Trophoblast cell (in vitro differentiated cells and primary cell): ENCODE measurements around the gene KRTAP5-2.

ENCODE experiments used
- DNase-seq, 2 donors: peaks; one replicate each; pipeline ENCODE4 v3.0.0-alpha.2; 2016
- H2AFZ ChIP-seq: 2 replicates; pipeline ENCODE4 v1.6.1; 2013; ENCODE audit warnings: low read length, moderate library complexity, mild to moderate bottlenecking; ENCODE audit not compliant: insufficient read depth, poor library complexity
- H2AK5ac ChIP-seq: 2 replicates; pipeline ENCODE4 v1.6.1; 2013; ENCODE audit warnings: mild to moderate bottlenecking, low read length
- H2BK120ac ChIP-seq: 2 replicates; pipeline ENCODE4 v1.6.1; 2013; ENCODE audit warnings: low read length, mild to moderate bottlenecking, moderate library complexity; ENCODE audit not compliant: insufficient read depth, poor library complexity
- H2BK12ac ChIP-seq: 2 replicates; pipeline ENCODE4 v1.6.1; 2013; ENCODE audit warnings: mild to moderate bottlenecking, low read length, moderate library complexity
- H2BK5ac ChIP-seq: 2 replicates; pipeline ENCODE4 v1.6.1; 2013; ENCODE audit warnings: low read length, low read depth, moderate library complexity, mild to moderate bottlenecking; ENCODE audit not compliant: poor library complexity
- H3K14ac ChIP-seq: 2 replicates; pipeline ENCODE4 v1.6.1; 2013; ENCODE audit warnings: mild to moderate bottlenecking, low read length
- H3K18ac ChIP-seq: 2 replicates; pipeline ENCODE4 v1.6.1; 2013; ENCODE audit warnings: mild to moderate bottlenecking, low read length
- H3K23ac ChIP-seq: 2 replicates; pipeline ENCODE4 v1.6.1; 2013; ENCODE audit warnings: low read length
- H3K27ac ChIP-seq: 2 replicates; pipeline ENCODE4 v1.5.1; 2013; ENCODE audit warnings: low read depth, mild to moderate bottlenecking, inconsistent platforms, low read length, moderate library complexity
- H3K27me3 ChIP-seq: 2 replicates; pipeline ENCODE4 v1.6.1; 2013; ENCODE audit warnings: inconsistent platforms, mild to moderate bottlenecking, low read length, moderate library complexity; ENCODE audit not compliant: insufficient read depth
- H3K36me3 ChIP-seq, 2 experiments: 1 replicate in 1 of 2; 2 replicates in 1 of 2; pipeline ENCODE4 v1.6.1; 2013; ENCODE audit warnings: low read length in 2 of 2, mild to moderate bottlenecking in 2 of 2, moderate library complexity in 1 of 2; ENCODE audit not compliant: insufficient read depth in 2 of 2, control insufficient read depth in 1 of 2
- H3K4ac ChIP-seq: 2 replicates; pipeline ENCODE4 v1.6.1; 2013; ENCODE audit warnings: low read depth, mild to moderate bottlenecking, low read length, moderate library complexity
- H3K4me1 ChIP-seq, 2 experiments: 1 replicate in 1 of 2; 2 replicates in 1 of 2; pipeline ENCODE4 v1.6.1; 2013; ENCODE audit warnings: low read length in 2 of 2, mild to moderate bottlenecking in 2 of 2, moderate library complexity in 1 of 2; ENCODE audit not compliant: insufficient read depth in 2 of 2, control insufficient read depth in 1 of 2
- H3K4me2 ChIP-seq: 2 replicates; pipeline ENCODE4 v1.6.1; 2013; ENCODE audit warnings: inconsistent platforms, mild to moderate bottlenecking, low read length, moderate library complexity
- H3K4me3 ChIP-seq: 2 replicates; pipeline ENCODE4 v1.5.1; 2013; ENCODE audit warnings: mild to moderate bottlenecking, low read depth, low read length, inconsistent platforms
- H3K79me1 ChIP-seq: one replicate; pipeline ENCODE4 v1.6.1; 2013; ENCODE audit warnings: low read length
- H3K79me2 ChIP-seq: 2 replicates; pipeline ENCODE4 v1.6.1; 2013; ENCODE audit warnings: low read length, mild to moderate bottlenecking; ENCODE audit not compliant: control insufficient read depth, insufficient read depth, poor library complexity
- H3K9ac ChIP-seq: 2 replicates; pipeline ENCODE4 v1.6.1; 2013; ENCODE audit warnings: mild to moderate bottlenecking, low read length
- H3K9me3 ChIP-seq: 2 replicates; pipeline ENCODE4 v1.6.1; 2013; ENCODE audit warnings: low read depth, mild to moderate bottlenecking, control low read depth, inconsistent platforms, low read length; ENCODE audit not compliant: insufficient read depth
- H4K12ac ChIP-seq: 2 replicates; pipeline ENCODE4 v1.6.1; 2013; ENCODE audit warnings: low read depth, mild to moderate bottlenecking, low read length, moderate library complexity
- H4K8ac ChIP-seq: 2 replicates; pipeline ENCODE4 v1.6.1; 2013; ENCODE audit warnings: low read depth, mild to moderate bottlenecking, low read length, moderate library complexity
- H4K91ac ChIP-seq: one replicate; pipeline ENCODE4 v1.6.1; 2013; ENCODE audit warnings: low read depth, mild to moderate bottlenecking, low read length, moderate library complexity
- WGBS: extraction: QIAGEN DNeasy Blood & Tissue Kit; methylation state at CpG from one replicate; pipeline ENCODE4 v1.1.7; 2013; ENCODE audit warnings: missing lambda C conversion rate; ENCODE audit not compliant: insufficient read length, insufficient coverage; ENCODE audit errors: extremely low coverage; 5-methylcytosine and 5-hydroxymethylcytosine counted together

Gene KRTAP5-2

DNA sequence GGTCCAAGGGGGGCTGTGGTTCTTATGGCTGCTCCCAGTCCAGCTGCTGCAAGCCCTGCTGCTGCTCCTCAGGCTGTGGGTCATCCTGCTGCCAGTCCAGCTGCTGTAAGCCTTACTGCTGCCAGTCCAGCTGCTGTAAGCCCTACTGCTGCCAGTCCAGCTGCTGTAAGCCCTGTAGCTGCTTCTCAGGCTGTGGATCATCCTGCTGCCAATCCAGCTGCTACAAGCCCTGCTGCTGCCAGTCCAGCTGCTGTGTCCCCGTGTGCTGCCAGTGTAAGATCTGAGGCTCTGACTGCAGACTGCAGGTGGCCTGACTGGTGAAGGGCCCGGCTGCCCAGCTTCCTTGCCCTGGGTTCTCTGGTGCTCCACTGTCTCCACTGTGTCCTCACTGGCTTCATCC, 32.2 kb upstream of the KRTAP5-2 start:
- no peaks in the 10 kb centered on the region for H3K4me1 ChIP-seq
- no peaks in the 10 kb centered on the region for H3K36me3 ChIP-seq
- WGBS, result no CpG with 5 or more reads among the region's 2 CpGs
- H2BK5ac ChIP-seq, result no peak overlapping the region
- no peak overlapping the region for H4K91ac ChIP-seq
- no peak overlapping the region for H3K4ac ChIP-seq
- no peak overlapping the region for H3K27ac ChIP-seq
- H2BK12ac ChIP-seq, result no peak overlapping the region
- H2AK5ac ChIP-seq, result no peak overlapping the region
- H4K12ac ChIP-seq, result no peak overlapping the region
- H3K79me2 ChIP-seq, result no peaks in the 10 kb centered on the region
- H3K9ac ChIP-seq, result no peak overlapping the region
- DNase-seq, result no peak
- no peak overlapping the region for H2AFZ ChIP-seq
- H2BK120ac ChIP-seq, result no peak overlapping the region
- H3K4me3 ChIP-seq, result no peak overlapping the region
- H3K27me3 ChIP-seq, result peaks cover 2% of the 10 kb centered on the region
- no peak overlapping the region for H3K14ac ChIP-seq
- H3K23ac ChIP-seq, result no peak overlapping the region
- no peak overlapping the region for H3K18ac ChIP-seq
- no peak overlapping the region for H3K4me2 ChIP-seq
- no peaks in the 10 kb centered on the region for H3K79me1 ChIP-seq
- H3K9me3 ChIP-seq, result peaks cover 2% of the 10 kb centered on the region
- no peak overlapping the region for H4K8ac ChIP-seq

DNA sequence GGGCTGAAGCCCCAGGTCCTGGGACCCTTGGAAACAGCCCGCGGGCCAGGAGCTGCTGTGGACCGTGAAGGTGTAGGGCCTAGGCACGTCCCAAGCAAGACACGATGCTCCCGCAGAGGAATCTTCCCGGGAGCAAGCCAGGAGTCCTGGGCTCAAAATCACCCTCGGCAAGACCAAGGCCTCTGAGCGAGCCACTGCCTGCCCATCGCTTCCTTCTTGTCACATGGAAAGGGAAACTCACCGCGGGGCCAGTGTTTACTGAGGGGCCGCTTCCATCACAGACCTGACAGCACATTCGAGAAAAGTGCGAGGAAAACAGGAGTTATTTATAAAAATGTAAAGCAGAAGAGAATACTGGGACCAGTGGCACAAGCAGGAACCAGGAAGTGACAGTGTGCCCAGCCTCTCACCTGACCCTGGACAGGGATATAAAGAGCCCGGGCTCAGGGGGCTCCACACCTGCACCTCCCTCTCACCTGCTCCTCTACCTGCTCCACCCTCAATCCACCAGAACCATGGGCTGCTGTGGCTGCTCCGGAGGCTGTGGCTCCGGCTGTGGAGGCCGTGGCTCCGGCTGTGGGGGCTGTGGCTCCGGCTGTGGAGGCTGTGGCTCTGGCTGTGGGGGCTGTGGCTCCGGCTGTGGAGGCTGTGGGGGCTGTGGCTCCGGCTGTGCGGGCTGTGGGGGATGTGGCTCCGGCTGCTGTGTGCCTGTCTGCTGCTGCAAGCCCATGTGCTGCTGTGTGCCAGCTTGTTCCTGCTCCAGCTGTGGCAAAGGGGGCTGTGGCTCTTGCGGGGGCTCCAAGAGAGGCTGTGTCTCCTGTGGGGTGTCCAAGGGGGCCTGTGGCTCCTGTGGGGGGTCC, 31.5 kb upstream of the KRTAP5-2 start, which contains the start of gene KRTAP5-5:
KRTAP5-5 (plus strand) TSS at position 450 of the 860 bp plus-strand sequence; CDS start at position 516, 66 bp downstream.
- H2AFZ ChIP-seq, result no peak within 1 kb of the TSS
- H3K14ac ChIP-seq, result no peak within 1 kb of the TSS
- H4K91ac ChIP-seq, result no peak within 1 kb of the TSS
- H3K36me3 ChIP-seq, result no peaks in the 10 kb centered on the region
- H3K79me1 ChIP-seq, result no peaks in the 10 kb centered on the region
- H3K79me2 ChIP-seq, result no peaks in the 10 kb centered on the region
- no peak within 1 kb of the TSS for H3K23ac ChIP-seq
- no peak for DNase-seq
- H3K4ac ChIP-seq, result no peak within 1 kb of the TSS
- H3K18ac ChIP-seq, result no peak within 1 kb of the TSS
- no CpG with 5 or more reads among the region's 26 CpGs for WGBS
- H3K27me3 ChIP-seq, result peaks cover 2% of the 10 kb centered on the region
- H3K4me1 ChIP-seq, result no peaks in the 10 kb centered on the region
- no peak within 1 kb of the TSS for H3K4me2 ChIP-seq
- no peak within 1 kb of the TSS for H2BK5ac ChIP-seq
- no peak within 1 kb of the TSS for H2AK5ac ChIP-seq
- no peak within 1 kb of the TSS for H3K27ac ChIP-seq
- H2BK12ac ChIP-seq, result no peak within 1 kb of the TSS
- H3K9me3 ChIP-seq, result no peaks in the 10 kb centered on the region
- H3K9ac ChIP-seq, result no peak within 1 kb of the TSS
- no peak within 1 kb of the TSS for H3K4me3 ChIP-seq
- no peak within 1 kb of the TSS for H4K12ac ChIP-seq
- no peak within 1 kb of the TSS for H4K8ac ChIP-seq
- no peak within 1 kb of the TSS for H2BK120ac ChIP-seq

DNA sequence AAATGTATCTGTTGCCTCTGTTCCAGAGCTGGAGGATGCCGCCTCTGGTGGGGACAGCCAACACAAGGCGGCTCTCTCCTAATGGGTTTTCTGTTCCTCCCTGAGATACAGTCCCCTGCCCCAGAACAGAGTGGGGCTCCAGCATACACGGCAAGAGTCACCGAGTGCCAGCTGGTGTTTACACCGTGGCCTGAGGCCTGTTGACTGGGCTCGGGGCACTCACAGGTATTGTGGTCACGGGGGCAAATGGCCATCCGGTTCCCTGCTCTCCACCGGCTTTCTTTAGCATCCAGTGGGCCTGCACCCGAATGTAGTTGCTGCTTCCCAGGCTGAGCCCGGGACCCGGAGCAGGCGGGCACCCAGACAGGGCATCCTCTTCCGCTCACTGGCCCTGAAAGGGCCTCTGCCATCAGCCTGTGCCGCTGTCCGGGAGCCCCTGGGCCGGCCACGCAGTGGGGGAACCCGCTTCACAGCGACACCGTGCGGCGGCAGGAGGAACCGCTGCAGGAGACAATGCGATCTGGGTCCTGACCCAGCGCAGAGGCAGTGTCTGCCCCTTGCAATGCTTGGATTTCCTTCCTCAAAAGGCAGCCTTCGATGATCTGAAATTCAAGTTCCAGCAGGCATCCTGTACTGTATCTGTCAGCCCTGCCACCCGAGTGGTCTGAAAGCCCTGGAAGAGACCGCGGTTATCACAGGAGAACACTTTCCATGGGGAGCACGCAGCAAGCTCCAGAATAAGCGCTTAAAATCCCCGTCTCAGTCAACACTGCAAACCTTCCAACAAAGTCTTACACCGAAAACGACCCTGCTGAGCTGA, 30.6 kb upstream of the KRTAP5-2 start:
- Histone ChIP-seq H2AK5ac (no peak overlapping the region), H3K27me3 (no peaks in the 10 kb centered on the region), H3K14ac (no peak overlapping the region), H3K4me3 (no peak overlapping the region), H3K4me2 (no peak overlapping the region), H3K9ac (no peak overlapping the region), H4K8ac (no peak overlapping the region), H3K79me1 (no peaks in the 10 kb centered on the region), H4K91ac (no peak overlapping the region), H3K4me1 (no peaks in the 10 kb centered on the region), H3K27ac (no peak overlapping the region), H3K4ac (no peak overlapping the region), H3K18ac (no peak overlapping the region), H3K9me3 (no peaks in the 10 kb centered on the region), H3K79me2 (no peaks in the 10 kb centered on the region), H3K23ac (no peak overlapping the region), H4K12ac (no peak overlapping the region), H2AFZ (no peak overlapping the region), H2BK5ac (no peak overlapping the region), H2BK12ac (no peak overlapping the region), H3K36me3 (no peaks in the 10 kb centered on the region), H2BK120ac (no peak overlapping the region)
- no CpG with 5 or more reads among the region's 35 CpGs for WGBS
- peak in 1 of 2 donors; percentile 36 for DNase-seq

DNA sequence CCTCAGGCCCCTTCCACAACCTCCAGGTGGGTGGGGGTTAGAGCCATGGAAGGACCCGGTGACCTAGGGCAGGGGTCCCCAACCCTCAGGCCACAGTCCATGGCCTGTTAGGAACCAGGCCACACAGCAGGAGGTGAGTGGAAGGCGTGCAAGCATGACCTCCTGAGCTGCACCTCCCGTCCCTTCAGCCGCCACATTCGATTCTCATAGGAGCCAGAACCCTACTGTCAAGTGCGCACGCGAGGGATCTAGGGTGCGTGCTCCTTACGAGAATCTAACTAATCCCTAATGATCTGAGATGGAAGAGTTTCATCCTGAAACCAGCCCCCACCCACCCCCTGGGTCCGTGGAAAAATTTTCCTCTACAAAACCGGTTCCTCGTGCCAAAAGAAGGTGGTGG, 27.4 kb upstream of the KRTAP5-2 start:
- no peak for DNase-seq
- no peak overlapping the region for H2BK120ac ChIP-seq
- no peak overlapping the region for H3K4ac ChIP-seq
- no CpG with 5 or more reads among the region's 13 CpGs for WGBS
- H3K4me3 ChIP-seq, result no peak overlapping the region
- no peak overlapping the region for H2AK5ac ChIP-seq
- no peaks in the 10 kb centered on the region for H3K79me2 ChIP-seq
- no peaks in the 10 kb centered on the region for H3K36me3 ChIP-seq
- no peak overlapping the region for H3K18ac ChIP-seq
- no peak overlapping the region for H3K9ac ChIP-seq
- no peak overlapping the region for H2BK12ac ChIP-seq
- H3K4me1 ChIP-seq, result no peaks in the 10 kb centered on the region
- H2AFZ ChIP-seq, result no peak overlapping the region
- no peak overlapping the region for H2BK5ac ChIP-seq
- no peaks in the 10 kb centered on the region for H3K9me3 ChIP-seq
- H4K12ac ChIP-seq, result no peak overlapping the region
- H4K91ac ChIP-seq, result no peak overlapping the region
- no peak overlapping the region for H3K23ac ChIP-seq
- no peaks in the 10 kb centered on the region for H3K79me1 ChIP-seq
- no peak overlapping the region for H3K4me2 ChIP-seq
- H3K27ac ChIP-seq, result no peak overlapping the region
- H4K8ac ChIP-seq, result no peak overlapping the region
- no peak overlapping the region for H3K14ac ChIP-seq
- no peaks in the 10 kb centered on the region for H3K27me3 ChIP-seq
